Gastroesophageal sphincter (tissue), 4 donors: ENCODE measurements around the gene RFTN1. TPM values are rescaled to one million over a fixed set of nuclear protein-coding genes. Genes with fewer than 3 reads are reported as not detected.

Experiments used
- ATAC-seq: fragments of 150-250 bp; one replicate; pipeline ENCODE4 v1.9.1; 2016; ENCODE audit warnings: mild to moderate bottlenecking, moderate library complexity
- H3K27ac ChIP-seq, 4 donors: fragments of 200-600 bp; sonication (generic) in 3 of 4; 1 replicate in 3 of 4; 2 replicates in 1 of 4; pipeline ENCODE4 v1.5.1; 2016 to 2019
- H3K27me3 ChIP-seq: fragments of 200-600 bp; sonication (generic); one replicate; pipeline ENCODE4 v1.5.1; 2019
- H3K36me3 ChIP-seq, 2 donors: fragments of 200-600 bp; sonication (generic); one replicate each; pipeline ENCODE4 v1.5.1; 2019; ENCODE audit warnings: control low read depth in 1 of 2
- H3K4me1 ChIP-seq, 3 donors: fragments of 200-600 bp; sonication (generic); 1 replicate in 2 of 3; 2 replicates in 1 of 3; pipeline ENCODE4 v1.5.1; 2016 to 2019; ENCODE audit warnings: control low read depth in 2 of 3
- H3K4me3 ChIP-seq, 2 donors: fragments of 200-600 bp; sonication (generic); one replicate each; pipeline ENCODE4 v1.5.1; 2019; ENCODE audit warnings: mild to moderate bottlenecking in 1 of 2, moderate library complexity in 1 of 2
- H3K9me3 ChIP-seq, 3 donors: fragments of 200-600 bp; sonication (generic); one replicate each; pipeline ENCODE4 v1.5.1; 2017 to 2019; ENCODE audit warnings: control low read depth in 2 of 3
- CTCF ChIP-seq, 4 experiments: fragments of 200-600 bp in 2 of 4; fragments of 450-650 bp in 2 of 4; sonication (generic) in 1 of 4; IDR thresholded peaks; one replicate each; pipeline ENCODE4 v1.5.1; 2017 to 2019; ENCODE audit warnings: antibody characterized with exemption in 4 of 4, mild to moderate bottlenecking in 2 of 4, moderate library complexity in 2 of 4
- EP300 ChIP-seq: sonication (generic); formaldehyde crosslinking; IDR thresholded peaks from one replicate; pipeline ENCODE4 v1.6.1; 2017; ENCODE audit warnings: antibody characterized with exemption, mild to moderate bottlenecking
- POLR2A ChIP-seq, 2 donors: fragments of 450-650 bp; IDR thresholded peaks; one replicate each; pipeline ENCODE4 v1.6.1; 2017; ENCODE audit warnings: antibody characterized with exemption in 2 of 2, mild to moderate bottlenecking in 2 of 2, moderate library complexity in 1 of 2
- POLR2AphosphoS5 ChIP-seq: sonication (generic); formaldehyde crosslinking; IDR thresholded peaks from one replicate; pipeline ENCODE4 v1.6.1; 2017; ENCODE audit warnings: antibody characterized with exemption
- WGBS, 2 donors: methylation state at CpG; one replicate each; pipeline ENCODE4 v1.1.5; 2018; ENCODE audit warnings: low coverage in 1 of 2; 5-methylcytosine and 5-hydroxymethylcytosine counted together
- total RNA-seq, 4 donors: library from RNA; depleted of rRNA; stranded (reverse); fragments of >200 nt; gene quantifications; one replicate each; pipeline ENCODE4 v1.1.0, GENCODE V29; 2016

Gene RFTN1
- total RNA-seq, 4 donors from 2014 or later: 30.6 to 110 (median 68.2) TPM

GRCh38 chr3:16394639-16395038 lies 118.9 kb downstream of the RFTN1 start:
- ATAC-seq: no peak
- H3K27me3 ChIP-seq: no peaks in the 10 kb centered on the region
- no peaks in the 10 kb centered on the region for H3K9me3 ChIP-seq
- H3K4me1 ChIP-seq: peaks cover 7 to 75% (median 19%) of the 10 kb centered on the region in 3 donors
- TF ChIP-seq POLR2A (IDR thresholded peaks at IDR 0.05) (no peak), CTCF (IDR thresholded peaks at IDR 0.05) (no peak), EP300 (no peak), POLR2AphosphoS5 (no peak)
- peak overlapping the region in 1 of 4 donors; percentile 71 for H3K27ac ChIP-seq
- 0 to 71% methylated on average over 1 of the region's 1 CpG for WGBS, 2 donors
- H3K4me3 ChIP-seq: no peak overlapping the region
- H3K36me3 ChIP-seq: no peaks in the 10 kb centered on the region

GRCh38 chr3:16392717-16393116 lies 120.8 kb downstream of the RFTN1 start:
- Histone ChIP-seq H3K9me3 (no peaks in the 10 kb centered on the region), H3K4me1 (peaks cover 7 to 79% (median 13%) of the 10 kb centered on the region in 3 donors), H3K27me3 (no peaks in the 10 kb centered on the region), H3K36me3 (no peaks in the 10 kb centered on the region), H3K27ac (peak overlapping the region; percentile 53 to 72 (median 62)), H3K4me3 (no peak overlapping the region)
- 19 to 31% methylated on average over 1 of the region's 1 CpG for WGBS, 2 donors
- TF ChIP-seq EP300 (no peak), CTCF (IDR thresholded peaks at IDR 0.05) (no peak), POLR2A (IDR thresholded peaks at IDR 0.05) (no peak), POLR2AphosphoS5 (no peak)
- ATAC-seq: peak; percentile 55

GRCh38 chr3:16392065-16392464 lies 121.4 kb downstream of the RFTN1 start:
- ATAC-seq: no peak
- TF ChIP-seq CTCF (IDR thresholded peaks at IDR 0.05): no peak
- Histone ChIP-seq H3K4me3 (no peak overlapping the region), H3K27me3 (no peaks in the 10 kb centered on the region), H3K4me1 (peaks cover 7 to 86% (median 13%) of the 10 kb centered on the region in 3 donors), H3K9me3 (no peaks in the 10 kb centered on the region), H3K36me3 (no peaks in the 10 kb centered on the region), H3K27ac (peak overlapping the region; percentile 53 to 72 (median 62))
- WGBS, 2 donors: 9 to 60% methylated on average over 1 of the region's 1 CpG

GRCh38 chr3:16390581-16390980 lies 122.9 kb downstream of the RFTN1 start:
- Histone ChIP-seq H3K36me3 (no peaks in the 10 kb centered on the region), H3K9me3 (no peaks in the 10 kb centered on the region), H3K27ac (peak overlapping the region in 2 of 4 donors; percentile 71 to 72), H3K4me1 (peaks cover 11 to 89% (median 19%) of the 10 kb centered on the region in 3 donors), H3K27me3 (no peaks in the 10 kb centered on the region), H3K4me3 (no peak overlapping the region)
- TF ChIP-seq POLR2AphosphoS5 (no peak), EP300 (no peak), POLR2A (IDR thresholded peaks at IDR 0.05) (no peak), CTCF (IDR thresholded peaks at IDR 0.05) (no peak)
- WGBS, 2 donors: 59 to 60% methylated on average over 2 of the region's 2 CpGs
- ATAC-seq: no peak

- Histone ChIP-seq H3K27me3 (no peaks in the 10 kb centered on the region), H3K4me1 (peaks cover 11 to 92% (median 19%) of the 10 kb centered on the region in 3 donors), H3K4me3 (no peak overlapping the region), H3K27ac (peak overlapping the region; percentile 43 to 72 (median 68)), H3K36me3 (no peaks in the 10 kb centered on the region), H3K9me3 (no peaks in the 10 kb centered on the region)
- TF ChIP-seq EP300 (no peak), CTCF (IDR thresholded peaks at IDR 0.05) (no peak), POLR2A (IDR thresholded peaks at IDR 0.05) (no peak)
- 15 to 23% methylated on average over 3 of the region's 3 CpGs for WGBS, 2 donors
- no peak for ATAC-seq
Measured at GRCh38 chr3:16388850-16389441, 124.6 kb downstream of the RFTN1 start.
